Measurements from ENCODE around the gene INHBB.
"Not testable (repeated sequence)": the region's sequence is repeated elsewhere in the genome, so short reads cannot be mapped to it uniquely, and the experiment has no call there.

INHBB gene

DNA sequence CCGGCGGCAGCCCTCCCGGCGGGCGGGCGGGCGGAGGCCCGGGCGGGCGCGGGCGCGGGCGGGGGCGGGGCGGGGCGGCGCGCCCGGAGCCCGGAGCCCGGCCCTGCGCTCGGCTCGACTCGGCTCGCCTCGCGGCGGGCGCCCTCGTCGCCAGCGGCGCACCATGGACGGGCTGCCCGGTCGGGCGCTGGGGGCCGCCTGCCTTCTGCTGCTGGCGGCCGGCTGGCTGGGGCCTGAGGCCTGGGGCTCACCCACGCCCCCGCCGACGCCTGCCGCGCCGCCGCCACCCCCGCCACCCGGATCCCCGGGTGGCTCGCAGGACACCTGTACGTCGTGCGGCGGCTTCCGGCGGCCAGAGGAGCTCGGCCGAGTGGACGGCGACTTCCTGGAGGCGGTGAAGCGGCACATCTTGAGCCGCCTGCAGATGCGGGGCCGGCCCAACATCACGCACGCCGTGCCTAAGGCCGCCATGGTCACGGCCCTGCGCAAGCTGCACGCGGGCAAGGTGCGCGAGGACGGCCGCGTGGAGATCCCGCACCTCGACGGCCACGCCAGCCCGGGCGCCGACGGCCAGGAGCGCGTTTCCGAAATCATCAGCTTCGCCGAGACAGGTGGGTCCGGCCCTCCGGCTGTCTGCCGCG, at the start of gene INHBB:
TSS of gene INHBB (plus strand) at position 111 of the 641 bp plus-strand sequence. CDS start at position 164, 53 bp downstream.
- no peak for DNase-seq (ENCODE audit: low read depth)

DNA sequence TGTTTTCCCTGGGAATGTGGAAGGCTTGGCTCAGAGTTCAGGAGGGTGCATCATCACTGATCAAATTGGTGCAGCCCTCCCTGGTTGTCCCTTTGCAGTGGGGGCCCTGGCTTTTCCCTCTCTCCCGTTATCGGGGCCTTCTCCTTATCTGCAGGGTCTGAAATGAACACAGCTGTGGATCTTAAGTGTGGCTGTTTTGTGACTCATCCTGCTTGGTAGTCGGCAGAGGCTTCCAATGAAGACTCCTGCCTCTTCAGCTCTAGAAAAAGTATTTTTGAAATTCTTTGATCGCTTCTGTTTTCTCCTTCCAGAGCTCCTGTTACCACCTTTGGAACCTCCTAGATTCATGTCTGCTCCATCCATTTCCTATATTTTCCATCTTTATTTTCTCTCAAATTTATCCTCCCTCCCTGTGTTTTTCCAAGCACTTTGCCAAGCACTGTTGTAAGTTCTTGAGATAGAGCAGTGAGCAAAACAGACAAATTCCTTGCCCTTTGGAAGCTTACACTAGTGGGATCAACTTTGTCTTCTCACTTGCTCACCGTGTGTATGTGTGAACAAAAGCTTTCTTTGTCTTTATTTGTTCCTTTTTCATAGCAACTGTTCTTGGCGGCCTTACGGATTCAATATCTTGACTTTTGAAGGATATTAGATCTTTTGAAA, 47.6 kb upstream of the INHBB start:
- peak; percentile 55 for DNase-seq (ENCODE audit: low read depth)

DNA sequence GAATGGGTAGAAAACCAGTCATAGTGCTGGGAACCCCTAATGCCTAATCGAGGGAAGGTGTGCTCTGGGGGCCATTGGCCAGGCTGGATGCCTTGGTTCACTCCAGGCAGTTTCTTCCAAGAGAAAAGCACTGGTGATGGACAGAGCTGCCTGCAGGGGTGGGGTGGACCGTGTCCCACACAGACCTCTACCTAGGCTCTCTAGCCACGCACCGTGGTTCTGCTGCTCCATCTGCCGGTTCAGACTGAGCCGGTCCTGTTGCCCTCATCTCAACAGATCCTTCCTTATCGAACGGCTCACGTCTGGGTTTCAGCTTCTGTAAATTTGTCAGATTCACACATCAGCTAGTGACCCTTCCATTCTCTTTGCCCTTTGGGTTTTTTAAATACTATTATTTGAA, 46.9 kb upstream of the INHBB start:
- no peak for DNase-seq (ENCODE audit: low read depth)

DNA sequence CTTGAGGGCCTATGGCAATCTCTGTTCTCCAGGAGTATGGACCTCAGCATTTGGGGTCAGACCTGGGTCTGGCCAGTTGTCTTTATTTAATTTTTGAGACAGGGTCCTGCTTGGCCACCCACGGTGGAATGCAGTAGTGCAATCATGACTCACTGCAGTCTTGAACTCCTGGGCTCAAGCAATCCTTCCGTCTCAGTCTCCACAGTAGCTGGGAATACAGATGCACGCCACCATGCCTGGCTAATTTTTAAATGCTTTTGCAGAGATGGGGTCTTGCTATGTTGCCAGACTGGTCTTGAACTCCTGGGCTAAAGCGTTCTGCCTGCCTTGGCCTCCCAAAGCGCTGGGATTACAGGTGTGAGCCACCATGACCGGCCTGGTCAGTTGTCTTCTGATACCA, 46.4 kb upstream of the INHBB start:
- no peak for DNase-seq (ENCODE audit: low read depth)

DNA sequence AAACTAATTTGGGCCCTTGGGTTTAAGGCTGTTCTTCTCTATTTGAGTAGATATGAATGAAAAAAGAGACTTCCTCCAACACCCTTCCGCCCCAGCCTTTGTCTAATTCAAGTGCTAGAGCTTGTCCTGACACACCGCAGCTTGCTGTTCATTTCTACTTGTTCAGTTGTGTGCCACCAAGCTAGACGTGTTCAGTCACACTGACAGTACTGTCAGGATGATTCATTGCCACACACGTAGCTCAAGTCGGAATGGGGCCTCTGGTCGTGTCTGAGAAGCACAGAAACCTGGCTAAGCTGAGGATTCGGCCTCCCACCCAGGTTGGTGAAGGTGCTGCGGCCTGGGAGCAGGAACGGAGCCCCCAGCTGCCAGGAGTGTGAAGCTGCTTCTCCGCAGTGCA, 45.6 kb upstream of the INHBB start:
- DNase-seq (ENCODE audit: low read depth) = no peak

DNA sequence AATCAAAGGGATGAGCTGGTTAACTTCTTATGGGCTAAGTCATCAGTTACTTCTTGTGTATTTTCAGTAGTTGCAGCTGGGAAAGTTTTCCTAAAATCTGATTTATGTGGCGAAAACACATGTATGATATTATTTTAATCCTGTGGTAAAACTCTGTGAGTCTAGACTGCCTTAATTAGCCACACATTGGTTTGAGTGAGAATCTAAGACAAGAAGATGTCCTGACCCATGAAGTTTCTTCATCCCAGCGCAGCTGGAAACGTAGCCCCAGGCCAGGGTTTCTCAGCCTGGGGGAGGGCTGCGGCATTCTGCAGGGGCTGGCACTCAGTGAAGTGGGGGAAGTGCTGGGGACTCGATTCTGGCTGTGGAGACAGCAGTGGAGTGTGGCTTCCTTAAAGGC, 44.7 kb upstream of the INHBB start:
- DNase-seq (ENCODE audit: low read depth) = no peak

DNA sequence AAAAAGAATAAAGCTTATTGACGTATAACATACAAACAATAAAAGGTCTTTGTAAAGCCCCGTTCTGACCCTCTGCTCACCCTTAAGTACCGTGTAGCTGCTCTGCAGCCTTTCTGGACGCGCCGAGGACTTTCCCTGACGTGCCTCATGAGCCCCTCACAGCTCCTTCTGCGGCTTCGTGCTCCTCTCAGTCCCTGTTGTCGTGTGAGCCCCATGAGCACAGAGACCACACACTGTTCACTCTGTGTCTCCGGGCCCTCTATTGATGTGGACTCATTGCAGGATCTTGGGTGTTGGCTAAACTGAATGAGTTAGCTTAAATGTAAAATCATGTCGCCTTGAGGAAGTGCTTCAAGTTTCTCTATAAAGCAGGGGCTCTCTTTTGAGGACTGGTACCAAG, 43.6 kb upstream of the INHBB start:
- DNase-seq (ENCODE audit: low read depth) = no peak

DNA sequence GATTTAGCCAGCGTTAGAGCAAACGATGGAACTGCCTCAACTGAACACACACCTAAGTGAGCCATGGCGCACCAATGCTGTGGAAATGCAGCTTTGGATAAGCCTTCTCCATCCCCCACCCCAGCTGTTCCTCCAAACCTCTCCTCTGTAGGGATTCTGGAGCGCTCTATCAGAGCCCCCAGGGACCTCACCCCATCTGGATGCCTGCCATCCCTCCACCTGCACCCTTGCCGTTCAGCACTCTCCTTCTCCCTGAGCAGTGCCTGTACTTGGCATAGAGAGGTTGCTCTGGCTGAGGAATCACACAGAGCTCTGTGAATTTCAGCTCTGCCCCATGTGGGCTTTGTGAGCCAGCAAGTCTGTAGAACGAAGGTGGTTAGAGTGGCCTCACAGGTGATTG, 42.8 kb upstream of the INHBB start:
- no peak for DNase-seq (ENCODE audit: low read depth)

DNA sequence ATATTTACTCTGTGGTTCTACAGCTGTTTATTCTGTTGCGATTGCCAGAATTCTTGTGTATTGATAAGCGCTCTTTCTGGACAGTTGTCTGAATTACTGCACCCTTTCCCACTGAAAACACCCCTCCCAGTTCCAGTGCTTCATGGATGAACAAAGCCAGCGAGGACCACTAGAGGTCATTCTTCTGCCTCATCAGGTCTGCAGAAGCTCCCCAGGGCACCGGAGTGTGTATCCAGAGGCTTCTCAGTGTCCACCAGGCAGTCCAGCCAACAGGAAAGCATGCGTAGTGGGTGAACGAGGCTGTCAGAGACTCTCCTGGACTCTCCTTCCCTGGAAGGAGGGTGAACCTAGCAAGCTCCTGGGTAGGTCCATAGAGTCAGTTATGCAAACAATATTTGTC, 40.6 kb upstream of the INHBB start:
- DNase-seq (ENCODE audit: low read depth) = peak; percentile 44

DNA sequence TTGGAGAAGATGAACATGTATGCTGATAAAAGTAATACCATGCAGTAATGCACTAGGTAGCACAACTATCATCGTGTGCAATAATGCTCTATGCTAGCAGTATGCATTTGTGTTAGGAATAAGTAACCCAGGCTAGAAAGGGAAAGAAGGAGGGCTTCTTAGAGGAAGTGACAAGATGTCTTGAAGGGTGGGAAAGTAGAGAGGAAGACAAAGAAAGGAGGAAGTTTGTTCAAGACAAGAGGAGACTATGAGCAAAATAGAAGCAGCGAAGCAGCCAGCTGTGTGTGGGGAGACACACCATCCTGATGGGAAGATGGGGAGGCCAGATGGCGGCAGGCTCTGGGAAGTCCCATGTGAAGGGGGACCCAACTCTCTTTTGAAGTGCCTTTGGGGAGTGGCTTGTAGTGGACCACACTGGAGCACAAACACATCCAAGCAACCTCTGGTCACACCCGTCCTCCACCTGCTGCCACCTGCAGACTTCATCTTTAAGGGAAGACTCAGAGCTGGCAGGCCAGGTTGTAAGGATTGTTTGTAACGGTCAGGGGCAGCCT, 39.9 kb upstream of the INHBB start:
- DNase-seq (ENCODE audit: low read depth) = no peak

DNA sequence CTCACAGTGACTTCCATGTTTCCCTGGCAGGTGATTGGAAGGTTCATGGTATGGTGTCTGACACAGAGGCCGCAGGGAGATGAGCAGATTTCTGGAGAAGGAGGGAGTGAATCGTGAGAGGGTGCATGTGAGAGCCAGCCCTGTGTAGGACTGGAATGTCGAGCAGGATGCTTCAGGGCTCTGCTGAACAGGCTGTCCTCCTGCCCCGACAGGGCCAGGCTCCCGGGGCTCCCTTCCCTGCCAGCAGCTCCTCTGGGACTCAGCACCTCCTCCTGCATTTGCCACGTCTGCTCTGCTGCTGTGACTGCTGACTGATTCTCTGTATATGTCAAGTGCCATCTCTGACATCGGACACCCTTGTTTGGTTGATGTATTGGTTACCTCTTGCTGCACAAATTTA, 38.5 kb upstream of the INHBB start:
- DNase-seq (ENCODE audit: low read depth) = no peak

DNA sequence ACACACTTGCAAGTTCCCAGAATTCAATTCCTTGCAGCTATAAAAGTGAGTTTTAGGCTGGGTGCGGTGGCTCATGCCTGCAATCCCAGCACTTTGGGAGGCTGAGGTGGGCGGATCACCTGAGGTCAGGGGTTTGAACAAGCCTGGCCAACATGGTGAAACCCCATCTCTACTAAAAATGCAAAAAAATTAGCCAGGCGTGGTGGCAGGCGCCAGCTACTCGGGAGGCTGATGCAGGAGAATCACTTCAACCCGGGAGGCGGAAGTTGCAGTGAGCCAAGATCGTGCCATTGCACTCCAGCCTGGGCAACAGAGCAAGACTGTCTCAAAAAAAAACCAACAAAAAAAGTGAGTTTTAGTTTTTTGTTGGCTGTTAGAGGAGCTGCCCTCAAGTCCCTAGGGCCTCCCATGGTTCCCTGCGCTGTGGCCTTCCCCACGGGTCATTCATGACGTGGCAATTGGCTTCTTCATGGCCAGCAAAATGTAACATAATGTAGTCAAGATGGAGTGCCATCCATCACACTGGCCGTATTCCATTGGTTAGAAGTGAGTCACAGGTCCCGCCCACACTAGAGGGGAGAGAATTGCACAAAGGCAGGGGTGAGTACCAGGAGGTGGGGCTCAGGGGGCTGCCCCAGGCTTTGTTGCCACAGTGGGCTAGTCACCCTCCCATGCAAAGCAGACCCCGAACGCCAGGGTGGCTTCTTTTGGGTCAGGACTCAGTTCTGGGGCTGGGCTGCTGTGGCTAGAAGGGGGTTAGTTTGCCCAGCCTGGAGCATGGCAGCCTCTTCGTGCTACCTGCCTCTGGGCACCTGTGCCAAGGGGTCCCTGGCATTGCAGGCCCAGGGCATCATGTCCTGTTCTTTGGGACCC, 37.7 kb upstream of the INHBB start:
- DNase-seq (ENCODE audit: low read depth) = peak; percentile 20

DNA sequence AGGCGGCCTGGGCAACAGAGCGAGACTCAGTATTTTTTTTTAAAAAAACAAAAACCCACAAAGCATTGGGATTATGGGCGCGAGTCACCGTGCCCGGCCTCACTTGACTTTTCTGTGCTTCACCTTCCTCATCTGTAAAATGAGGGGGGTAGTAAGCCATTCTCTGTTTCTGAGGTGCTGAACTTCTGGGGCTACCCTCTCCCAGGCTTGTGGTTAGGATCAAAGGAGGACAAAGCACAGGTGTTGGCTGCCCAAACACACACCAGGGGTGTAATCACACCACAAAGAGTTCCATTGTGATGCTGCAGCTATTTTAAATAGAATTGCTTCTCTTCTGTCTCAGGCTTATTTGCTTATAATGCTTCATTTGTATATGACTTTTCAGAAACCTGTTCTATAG, 35.8 kb upstream of the INHBB start:
- DNase-seq (ENCODE audit: low read depth) = no peak

DNA sequence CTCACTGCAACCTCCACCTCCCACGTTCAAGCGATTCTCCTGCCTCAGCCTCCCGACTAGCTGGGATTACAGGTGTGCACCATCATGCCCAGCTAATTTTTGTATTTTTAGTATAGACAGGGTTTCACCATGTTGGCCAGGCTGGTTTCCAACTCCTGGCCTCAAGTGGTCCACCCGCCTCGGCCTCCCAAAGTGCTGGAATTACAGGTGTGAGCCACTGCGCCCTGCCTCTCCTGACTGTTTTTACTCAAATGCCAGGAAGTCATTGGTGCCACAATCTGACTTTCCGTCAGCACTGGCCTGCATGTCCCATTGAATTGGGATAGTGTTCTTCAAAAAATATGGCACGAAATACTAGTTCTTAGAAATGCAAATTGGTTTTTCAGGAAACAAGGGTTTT, 35.1 kb upstream of the INHBB start:
- not testable (repeated sequence) for DNase-seq (ENCODE audit: low read depth)

DNA sequence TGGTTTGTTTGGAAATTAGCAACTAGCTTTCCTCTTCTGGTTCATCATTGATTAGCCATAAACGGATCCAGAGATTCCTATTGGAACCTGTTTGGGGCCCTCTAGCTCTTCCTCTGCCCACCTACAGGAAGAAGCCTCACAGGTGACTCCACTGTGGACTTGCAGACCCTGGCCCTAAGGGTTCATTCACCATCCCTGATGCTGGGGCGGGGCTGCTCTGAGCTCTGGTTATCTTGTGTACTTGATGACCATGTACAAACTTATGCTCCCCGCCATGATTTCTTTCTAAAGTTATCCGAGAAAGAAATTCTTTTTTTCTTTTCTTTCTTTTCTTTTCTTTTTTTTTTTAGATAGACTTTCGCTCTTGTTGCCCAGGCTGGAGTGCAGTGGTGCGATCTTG, 33.9 kb upstream of the INHBB start:
- DNase-seq (ENCODE audit: low read depth) = no peak

DNA sequence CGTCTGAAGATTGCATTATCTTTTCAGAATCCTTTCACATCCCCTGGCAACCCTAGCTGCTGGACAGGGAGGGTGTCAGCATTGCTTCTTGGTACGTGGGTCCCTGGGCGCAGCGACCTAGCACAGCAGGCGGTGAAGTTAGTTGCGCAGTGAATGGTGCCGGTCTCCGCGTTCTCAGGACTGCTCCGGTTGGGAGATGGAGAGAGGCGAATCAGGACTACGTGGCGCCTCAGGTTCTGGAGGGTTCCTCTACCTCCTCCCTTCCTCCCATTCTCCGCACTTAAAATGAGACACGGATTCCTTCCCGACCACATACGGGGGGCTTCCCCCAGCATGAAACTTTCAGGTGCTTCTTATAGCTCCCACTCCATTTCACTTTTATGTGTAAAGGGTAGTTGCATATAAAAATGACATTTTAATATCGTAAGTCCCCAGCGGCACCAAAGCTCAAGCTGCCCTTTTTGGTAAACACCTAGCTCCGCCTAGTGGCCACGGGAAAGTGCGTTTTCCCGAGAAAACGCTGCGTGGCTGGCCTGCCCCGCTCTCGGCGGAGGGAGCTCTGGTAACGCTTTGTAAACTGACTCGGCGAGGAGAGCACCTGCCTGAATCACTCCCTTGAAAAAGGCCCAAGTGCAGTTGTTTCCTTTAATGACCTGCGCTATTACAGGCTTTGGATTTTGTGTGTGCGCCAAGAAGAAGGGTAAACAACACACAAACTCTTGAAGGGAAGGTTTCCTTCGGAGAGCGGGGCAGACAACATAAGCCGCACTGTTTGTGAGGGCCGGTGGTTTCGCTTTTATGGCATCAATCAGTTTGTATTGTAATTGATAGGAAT, 32.9 kb upstream of the INHBB start:
- peak; percentile 84 for DNase-seq (ENCODE audit: low read depth)

DNA sequence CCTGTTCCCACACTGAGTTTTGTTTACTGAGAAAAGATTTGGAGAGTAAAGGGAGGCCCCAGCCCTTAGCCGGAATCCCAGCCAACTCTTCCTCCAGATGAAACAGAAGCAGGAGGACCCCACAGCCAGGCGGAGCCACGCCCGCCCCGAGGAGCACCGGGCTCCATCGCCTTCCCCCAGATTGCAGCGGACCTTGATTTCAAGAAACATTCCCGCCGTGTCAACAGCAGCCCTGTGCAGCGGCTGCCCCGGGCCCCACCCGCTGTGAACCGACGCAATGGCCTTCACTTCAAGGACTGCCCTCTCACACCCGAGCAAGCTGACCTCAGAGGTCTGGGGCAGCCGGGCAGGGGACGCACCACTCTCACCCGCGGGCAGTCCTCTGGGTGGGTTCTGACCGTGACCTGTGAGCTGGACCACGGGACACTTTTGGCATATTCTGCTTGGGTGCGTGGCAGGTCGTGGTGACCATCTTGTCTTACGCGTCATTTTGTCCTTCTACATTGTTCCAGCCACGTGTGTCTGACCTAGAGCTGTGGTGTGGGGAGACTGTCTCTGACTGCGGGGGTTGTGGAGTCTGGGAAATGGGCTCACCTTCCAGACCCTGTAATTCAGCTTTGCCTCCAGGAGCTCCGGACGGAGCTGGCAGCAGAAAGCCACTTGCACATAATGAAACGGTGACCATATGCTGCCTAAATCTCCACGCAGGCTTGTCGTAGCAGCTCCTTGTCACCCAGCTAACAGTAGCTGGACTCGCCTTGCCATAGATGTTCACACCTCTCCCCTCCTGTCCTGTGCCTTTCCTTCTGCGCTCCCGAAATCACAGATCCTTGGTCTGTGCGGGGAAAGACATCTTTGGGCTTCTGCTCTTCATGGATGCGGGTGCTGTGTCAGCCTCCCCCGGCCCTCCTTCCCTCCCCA, 32.0 kb upstream of the INHBB start:
- DNase-seq (ENCODE audit: low read depth) = no peak

DNA sequence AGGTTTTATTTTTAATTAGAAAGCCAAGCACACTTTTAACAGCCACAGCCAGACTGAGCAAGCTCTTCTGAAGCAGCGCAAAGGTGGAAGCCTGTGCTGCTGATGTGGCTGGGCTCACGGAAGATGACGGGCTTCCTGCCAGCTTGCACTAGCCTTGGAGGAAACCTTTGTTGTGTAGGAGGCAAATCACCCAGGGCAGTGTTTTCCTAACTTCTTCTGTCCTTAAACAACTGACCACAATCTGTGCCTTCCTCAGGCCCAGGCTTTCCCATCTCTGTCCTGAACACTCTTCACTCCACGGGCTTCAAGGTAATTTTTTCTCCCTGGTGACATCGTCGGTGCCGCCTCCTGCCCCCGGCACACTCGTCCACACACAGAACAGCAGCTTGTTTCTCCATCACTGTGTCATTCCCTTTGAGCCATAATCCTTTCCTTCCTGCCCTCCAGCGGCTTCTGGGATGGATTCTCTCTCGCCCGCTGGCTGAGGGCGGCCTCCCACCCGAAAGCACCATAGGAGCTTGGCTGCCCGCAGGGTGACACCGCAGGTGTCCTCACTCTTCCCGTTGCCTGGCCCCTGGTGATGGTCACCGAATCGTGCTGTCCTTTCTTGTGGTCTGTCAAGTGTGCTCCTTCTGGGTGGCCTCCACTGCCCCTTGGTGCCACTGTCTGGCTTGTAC, 31.1 kb upstream of the INHBB start:
- DNase-seq (ENCODE audit: low read depth) = no peak

DNA sequence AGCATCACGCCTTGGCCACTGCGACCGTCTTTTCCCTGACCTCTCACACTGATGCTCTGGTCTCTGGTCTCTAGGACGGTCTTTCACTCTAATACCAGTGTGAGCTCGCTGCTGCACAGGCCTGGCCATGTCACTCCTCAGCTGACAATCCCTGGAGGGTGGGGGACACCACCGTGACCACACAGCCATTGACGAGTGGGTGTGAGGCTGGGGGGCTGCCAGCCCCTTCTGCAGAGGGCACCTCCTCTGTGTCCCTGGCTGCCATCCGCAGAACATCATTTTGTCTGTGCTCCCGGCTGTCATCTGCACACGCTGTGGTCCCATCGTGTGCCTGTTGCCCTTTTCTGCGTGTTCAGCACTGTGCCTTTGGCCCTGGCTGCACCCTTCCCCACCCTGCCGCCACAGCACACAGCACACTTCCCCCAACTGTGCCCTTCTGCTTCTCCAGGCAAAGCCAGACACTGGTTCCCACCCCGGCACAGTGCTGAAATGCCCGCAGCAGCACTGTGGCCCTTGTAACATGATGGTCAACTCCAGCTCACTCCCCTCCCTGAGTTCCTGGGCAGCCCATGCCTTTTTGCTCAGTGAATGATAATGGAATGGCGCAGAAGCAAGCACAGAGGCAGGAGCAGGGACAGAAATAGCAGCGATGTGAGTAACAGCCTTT, 30.4 kb upstream of the INHBB start:
- DNase-seq (ENCODE audit: low read depth) = no peak

DNA sequence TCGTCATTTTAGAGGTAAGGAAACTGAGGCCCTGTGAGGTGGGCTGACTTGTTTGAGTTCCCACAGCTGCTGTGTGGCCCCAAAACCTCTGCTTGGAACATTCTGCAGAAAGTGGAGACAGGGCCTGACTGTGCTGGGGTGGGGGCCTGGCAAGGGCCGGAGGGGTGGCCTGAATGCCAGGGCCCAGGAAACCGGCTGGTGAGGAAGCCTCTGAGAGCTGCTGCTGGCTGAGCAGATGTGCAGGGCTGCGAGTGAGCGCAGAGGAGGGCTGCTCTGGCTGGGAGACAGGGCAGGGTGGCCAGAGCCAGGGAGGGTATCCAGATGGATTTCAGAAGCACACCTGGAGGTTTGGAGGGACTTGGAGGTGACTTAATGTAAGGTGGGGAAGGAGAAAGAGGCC, 29.9 kb upstream of the INHBB start:
- DNase-seq (ENCODE audit: low read depth) = no peak

Data from ELR (cell line).